IPS-18c (cell line): ENCODE data around the gene PPIP5K2.
"Not testable (repeated sequence)": the region's sequence is repeated elsewhere in the genome, so short reads cannot be mapped to it uniquely, and the experiment has no call there.

Source experiments
- H3K4me3 ChIP-seq: 2 replicates; pipeline ENCODE4 v1.7.0; 2013; ENCODE audit warnings: low read depth, mild to moderate bottlenecking, low read length, moderate library complexity; ENCODE audit not compliant: insufficient read depth
- H3K9me3 ChIP-seq: one replicate; pipeline ENCODE4 v1.6.1; 2013; ENCODE audit warnings: mild to moderate bottlenecking, low read length, moderate library complexity; ENCODE audit not compliant: control insufficient read depth, insufficient read depth

The PPIP5K2 gene

GRCh38 chr5:103119765-103120606 is at the start of gene PPIP5K2, which contains the start of gene GIN1:
Gene PPIP5K2 (plus strand): TSS chr5:103120301. CDS start chr5:103129590, 9,289 bp downstream.
Gene GIN1 (minus strand): TSS chr5:103120138. CDS start chr5:103108707, 11,431 bp downstream.
- H3K9me3 ChIP-seq, result no peaks in the 10 kb centered on the region
- peak within 1 kb of the TSS; percentile 79 for H3K4me3 ChIP-seq

GRCh38 chr5:103073500-103073899 is 46.6 kb upstream of the PPIP5K2 start:
- H3K9me3 ChIP-seq, H3K4me3 ChIP-seq: not testable (repeated sequence)

- no peaks in the 10 kb centered on the region for H3K9me3 ChIP-seq
- H3K4me3 ChIP-seq, result no peak overlapping the region
Measured at GRCh38 chr5:103075442-103075841, 44.7 kb upstream of the PPIP5K2 start.

GRCh38 chr5:103079796-103080195 is 40.3 kb upstream of the PPIP5K2 start:
- Histone ChIP-seq H3K9me3 (peaks cover 2% of the 10 kb centered on the region), H3K4me3 (no peak overlapping the region)

- Histone ChIP-seq H3K9me3 (peaks cover 2% of the 10 kb centered on the region), H3K4me3 (no peak overlapping the region)
Measured at GRCh38 chr5:103086547-103086946, 33.6 kb upstream of the PPIP5K2 start.

- Histone ChIP-seq H3K4me3 (no peak overlapping the region), H3K9me3 (no peaks in the 10 kb centered on the region)
Measured at GRCh38 chr5:103089272-103089671, 30.8 kb upstream of the PPIP5K2 start.

GRCh38 chr5:103090791-103091190 is 29.3 kb upstream of the PPIP5K2 start:
- Histone ChIP-seq H3K4me3 (no peak overlapping the region), H3K9me3 (no peaks in the 10 kb centered on the region)

- Histone ChIP-seq H3K4me3 (no peak overlapping the region), H3K9me3 (no peaks in the 10 kb centered on the region)
Measured at GRCh38 chr5:103092676-103093075, 27.4 kb upstream of the PPIP5K2 start.

GRCh38 chr5:103093727-103094126 is 26.4 kb upstream of the PPIP5K2 start:
- no peaks in the 10 kb centered on the region for H3K9me3 ChIP-seq

GRCh38 chr5:103094737-103095136 is 25.4 kb upstream of the PPIP5K2 start:
- Histone ChIP-seq H3K4me3 (no peak overlapping the region), H3K9me3 (no peaks in the 10 kb centered on the region)

More at GRCh38 chr5:103093727-103094126, 26.4 kb upstream of the PPIP5K2 start:
- H3K4me3 ChIP-seq, result no peak overlapping the region

- H3K9me3 ChIP-seq, result no peaks in the 10 kb centered on the region
- H3K4me3 ChIP-seq, result no peak overlapping the region
Measured at GRCh38 chr5:103098993-103099392, 21.1 kb upstream of the PPIP5K2 start.

- Histone ChIP-seq H3K4me3 (no peak overlapping the region), H3K9me3 (no peaks in the 10 kb centered on the region)
Measured at GRCh38 chr5:103101079-103101750, 18.9 kb upstream of the PPIP5K2 start.

GRCh38 chr5:103102234-103102633 is 17.9 kb upstream of the PPIP5K2 start:
- H3K4me3 ChIP-seq, result no peak overlapping the region
- no peaks in the 10 kb centered on the region for H3K9me3 ChIP-seq

GRCh38 chr5:103108086-103108485 is 12.0 kb upstream of the PPIP5K2 start:
- no peak overlapping the region for H3K4me3 ChIP-seq
- no peaks in the 10 kb centered on the region for H3K9me3 ChIP-seq

- Histone ChIP-seq H3K4me3 (no peak overlapping the region), H3K9me3 (no peaks in the 10 kb centered on the region)
Measured at GRCh38 chr5:103109277-103109676, 10.8 kb upstream of the PPIP5K2 start.

- Histone ChIP-seq H3K9me3 (no peaks in the 10 kb centered on the region), H3K4me3 (no peak overlapping the region)
Measured at GRCh38 chr5:103110403-103110802, 9.7 kb upstream of the PPIP5K2 start.

GRCh38 chr5:103111468-103111867 is 8.6 kb upstream of the PPIP5K2 start:
- no peak overlapping the region for H3K4me3 ChIP-seq
- H3K9me3 ChIP-seq, result no peaks in the 10 kb centered on the region

- H3K4me3 ChIP-seq, result no peak overlapping the region
- H3K9me3 ChIP-seq, result no peaks in the 10 kb centered on the region
Measured at GRCh38 chr5:103112910-103113309, 7.2 kb upstream of the PPIP5K2 start.
